NCI-H146 (cell line): ENCODE data around the gene CROCC.
A peak's percentile ranks its signal among the peaks of the same experiment; 100 is the strongest.
"Not testable (repeated sequence)": the region's sequence is repeated elsewhere in the genome, so short reads cannot be mapped to it uniquely, and the experiment has no call there.

Experiments
- DNase-seq: peaks from one replicate; lab custom pipeline; 2025; lab: John Stamatoyannopoulos, UW

Gene CROCC

DNA sequence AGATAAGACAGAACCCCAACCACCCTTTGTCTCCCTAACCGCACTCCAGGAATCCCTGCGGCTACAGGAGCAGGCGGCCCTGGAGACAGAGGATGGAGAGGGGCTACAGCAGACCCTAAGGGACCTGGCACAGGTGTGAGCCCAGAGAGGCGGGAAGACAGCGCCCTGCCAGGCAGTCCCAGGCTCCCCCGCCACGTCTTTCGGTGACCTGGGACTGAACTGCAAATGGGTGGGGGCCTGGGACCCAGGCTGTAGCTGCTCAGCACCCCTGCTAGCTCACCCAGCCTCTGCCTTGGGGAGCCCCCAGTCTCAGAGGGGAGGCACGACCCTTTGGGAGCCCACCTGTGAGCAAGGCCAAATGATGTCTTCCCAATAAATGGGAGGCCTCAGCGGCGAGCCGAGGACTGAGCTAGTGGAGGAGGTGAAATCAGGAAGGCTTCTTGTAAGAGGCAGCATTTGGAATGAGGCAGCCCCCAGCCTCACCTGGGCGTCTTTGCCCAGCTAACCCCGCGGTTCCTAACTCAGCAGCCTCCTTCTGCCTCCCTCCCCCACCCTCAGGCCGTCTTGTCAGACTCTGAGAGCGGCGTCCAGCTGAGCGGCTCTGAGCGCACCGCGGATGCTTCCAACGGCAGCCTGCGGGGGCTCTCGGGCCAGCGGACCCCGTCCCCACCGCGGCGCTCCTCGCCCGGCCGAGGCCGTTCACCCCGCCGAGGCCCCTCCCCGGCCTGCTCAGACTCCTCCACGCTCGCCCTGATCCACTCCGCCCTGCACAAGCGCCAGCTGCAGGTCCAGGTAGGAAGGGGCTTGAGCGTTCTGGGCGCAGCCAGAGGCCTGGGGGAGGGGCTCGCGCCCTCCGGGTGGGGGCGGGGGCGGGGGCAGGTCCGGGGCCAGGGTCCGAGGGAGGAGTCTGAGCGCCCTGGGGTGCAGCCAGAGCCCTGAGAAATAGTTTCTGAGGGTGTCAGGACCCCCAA, 16.9 kb downstream of the CROCC start:
- DNase-seq, result no peak

DNA sequence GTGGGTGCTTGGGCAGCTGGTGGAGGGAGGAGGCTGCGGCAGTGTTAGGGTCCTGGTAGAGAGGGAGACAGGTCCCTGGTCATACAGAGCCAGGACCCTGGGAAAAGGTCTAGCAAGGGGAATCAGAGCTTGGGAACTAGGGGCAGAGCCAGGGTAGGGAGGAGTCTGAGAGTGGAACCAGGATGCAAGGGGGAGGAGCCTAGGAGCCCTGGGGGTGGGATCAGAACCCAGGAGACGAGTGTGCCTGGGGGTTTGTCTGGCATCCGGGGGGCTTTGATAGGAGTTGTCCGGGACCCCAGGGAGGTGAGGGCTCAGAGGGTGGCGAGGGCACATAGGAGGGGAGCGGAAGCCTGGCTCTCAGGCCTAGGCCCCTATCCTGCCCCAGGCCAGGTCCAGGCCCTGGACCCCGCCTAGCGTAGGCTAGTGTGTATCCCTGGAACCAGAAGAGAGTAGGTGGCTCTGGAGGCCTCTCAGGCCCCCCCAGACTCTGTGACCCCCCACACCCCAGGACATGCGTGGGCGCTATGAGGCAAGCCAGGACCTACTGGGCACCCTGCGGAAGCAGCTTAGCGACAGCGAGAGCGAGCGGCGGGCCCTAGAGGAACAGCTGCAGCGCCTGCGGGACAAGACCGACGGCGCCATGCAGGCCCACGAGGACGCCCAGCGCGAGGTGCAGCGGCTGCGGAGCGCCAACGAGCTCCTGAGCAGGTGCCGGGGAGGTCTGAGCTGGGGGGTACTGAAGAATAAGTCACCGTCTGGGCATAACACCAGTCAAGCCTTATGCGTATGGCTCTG, 17.9 kb downstream of the CROCC start:
- not testable (repeated sequence) for DNase-seq

DNA sequence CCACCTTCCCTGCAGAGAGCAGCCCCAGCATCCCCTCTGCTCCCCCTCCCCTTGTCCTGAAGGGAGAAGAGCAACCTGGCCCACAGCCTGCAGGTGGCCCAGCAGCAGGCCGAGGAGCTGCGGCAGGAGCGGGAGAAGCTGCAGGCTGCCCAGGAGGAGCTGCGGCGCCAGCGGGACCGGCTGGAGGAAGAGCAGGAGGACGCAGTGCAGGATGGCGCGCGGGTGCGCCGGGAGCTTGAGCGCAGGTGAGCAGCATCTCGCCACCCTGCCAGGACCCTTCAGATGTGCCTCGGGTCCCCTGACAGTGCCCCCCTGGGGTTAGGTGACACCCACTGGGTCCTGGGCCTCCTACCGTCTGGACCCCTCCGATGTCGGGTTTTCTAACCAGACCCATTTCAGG, 22.3 kb downstream of the CROCC start:
- no peak for DNase-seq

DNA sequence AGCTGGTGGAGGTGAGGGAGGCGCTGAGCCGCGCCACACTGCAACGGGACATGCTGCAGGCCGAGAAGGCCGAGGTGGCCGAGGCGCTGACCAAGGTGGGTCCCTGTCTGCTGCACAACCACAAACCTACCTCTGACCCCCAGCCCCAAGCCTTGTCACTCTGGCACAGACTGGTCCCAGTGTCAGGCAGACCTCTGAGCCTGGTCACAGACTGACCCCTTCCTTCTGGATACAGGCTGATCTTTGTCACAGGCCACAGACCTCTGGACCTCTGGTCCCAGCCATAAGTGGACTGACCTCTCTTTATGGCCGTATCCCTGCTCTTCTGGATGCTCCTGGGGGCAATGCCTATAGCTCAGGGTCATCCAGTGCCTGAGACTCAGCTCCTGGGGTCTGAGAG, 23.8 kb downstream of the CROCC start:
- not testable (repeated sequence) for DNase-seq

DNA sequence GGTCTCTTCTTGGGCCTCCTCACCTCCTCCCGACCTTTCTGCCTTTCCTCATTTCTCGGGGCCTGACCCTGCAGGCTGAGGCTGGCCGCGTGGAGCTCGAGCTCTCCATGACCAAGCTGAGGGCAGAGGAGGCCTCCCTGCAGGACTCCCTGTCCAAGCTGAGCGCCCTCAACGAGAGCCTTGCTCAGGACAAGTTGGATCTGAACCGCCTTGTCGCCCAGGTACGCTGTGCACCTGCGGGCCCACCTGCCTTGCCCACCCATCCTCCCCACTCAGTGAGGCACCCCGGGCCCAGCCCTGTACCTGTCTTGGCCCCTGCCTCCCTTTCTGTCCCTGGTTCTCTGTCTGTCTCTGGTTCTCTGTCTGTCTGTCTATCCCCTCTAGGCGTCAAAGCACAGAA, 24.5 kb downstream of the CROCC start:
- DNase-seq, result not testable (repeated sequence)

DNA sequence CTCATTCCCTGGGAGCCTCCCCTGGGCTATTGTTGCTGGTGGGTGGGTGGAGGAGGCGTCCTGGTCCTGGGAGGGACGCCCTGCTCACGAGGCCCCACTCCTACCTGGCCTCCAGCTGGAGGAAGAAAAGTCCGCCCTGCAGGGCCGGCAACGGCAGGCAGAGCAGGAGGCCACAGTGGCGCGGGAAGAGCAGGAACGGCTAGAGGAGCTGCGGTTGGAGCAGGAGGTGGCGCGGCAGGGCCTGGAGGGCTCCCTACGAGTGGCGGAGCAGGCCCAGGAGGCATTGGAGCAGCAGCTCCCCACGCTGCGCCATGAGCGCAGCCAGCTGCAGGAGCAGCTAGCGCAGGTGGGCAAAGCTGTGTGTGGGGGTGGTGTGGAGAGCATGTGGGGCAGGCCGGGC, 24.9 kb downstream of the CROCC start:
- DNase-seq, result no peak

DNA sequence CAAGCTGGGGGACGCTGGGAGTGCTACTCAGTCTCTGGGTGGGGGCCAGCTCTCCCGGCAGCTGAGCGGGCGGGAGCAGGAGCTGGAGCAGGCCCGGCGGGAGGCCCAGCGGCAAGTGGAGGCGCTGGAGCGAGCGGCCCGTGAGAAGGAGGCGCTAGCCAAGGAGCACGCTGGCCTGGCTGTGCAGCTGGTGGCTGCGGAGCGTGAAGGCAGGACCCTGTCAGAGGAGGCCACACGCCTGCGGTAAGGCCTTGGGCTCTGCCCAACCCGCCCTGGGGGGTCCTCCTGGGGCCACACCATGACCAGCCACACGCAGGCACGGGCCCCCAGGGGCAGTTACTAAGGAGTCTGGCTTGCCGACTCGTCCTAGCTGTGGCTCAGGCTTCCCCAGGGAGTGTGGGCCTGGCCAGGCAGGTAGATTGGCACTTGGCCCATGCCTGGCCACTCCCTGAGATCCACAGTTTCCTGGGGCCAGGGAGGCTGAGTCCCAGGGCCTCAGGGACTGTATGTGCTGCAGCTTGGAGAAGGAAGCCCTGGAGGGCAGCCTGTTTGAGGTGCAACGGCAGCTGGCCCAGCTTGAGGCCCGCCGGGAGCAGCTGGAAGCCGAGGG, 26.7 kb downstream of the CROCC start:
- not testable (repeated sequence) for DNase-seq

DNA sequence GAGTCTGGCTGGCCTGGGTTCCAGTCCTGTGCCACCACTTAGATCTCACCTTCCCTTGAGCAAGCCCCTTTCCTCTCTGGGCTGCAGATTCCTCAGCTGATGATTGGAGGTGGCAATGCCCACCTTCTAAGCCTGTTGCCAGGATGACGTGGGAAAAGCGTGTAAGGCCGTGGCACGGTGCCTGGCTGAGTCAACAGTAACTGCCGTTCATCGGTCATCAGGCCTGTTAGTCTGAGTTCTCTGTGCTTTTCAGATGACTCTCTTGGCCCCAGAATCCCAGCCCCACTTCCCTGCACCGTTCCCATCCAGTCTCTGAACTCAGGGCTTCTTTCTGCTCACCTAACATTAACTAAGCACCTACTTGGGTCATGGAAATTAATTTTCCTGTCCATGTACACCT, 27.3 kb downstream of the CROCC start:
- not testable (repeated sequence) for DNase-seq

DNA sequence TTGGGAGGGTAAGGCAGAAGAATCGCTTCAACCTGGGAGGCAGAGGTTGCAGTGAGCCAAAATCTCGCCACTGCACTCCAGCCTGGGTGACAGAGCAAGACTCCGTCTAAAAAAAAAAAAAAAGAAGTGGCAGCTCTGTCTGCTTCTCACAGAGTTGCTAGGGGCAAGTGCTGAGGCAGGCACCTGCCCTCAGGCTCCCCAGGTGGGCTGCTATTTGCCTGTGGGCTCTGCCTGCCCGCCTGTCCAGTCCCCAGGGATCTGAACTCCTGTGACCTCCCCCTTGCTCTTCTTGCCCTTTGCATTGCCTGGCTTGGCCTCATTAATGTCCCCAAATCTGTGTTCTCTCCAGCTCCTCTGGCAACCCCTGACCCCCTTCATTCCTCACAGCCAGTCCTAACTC, 30.6 kb downstream of the CROCC start:
- DNase-seq, result not testable (repeated sequence)

DNA sequence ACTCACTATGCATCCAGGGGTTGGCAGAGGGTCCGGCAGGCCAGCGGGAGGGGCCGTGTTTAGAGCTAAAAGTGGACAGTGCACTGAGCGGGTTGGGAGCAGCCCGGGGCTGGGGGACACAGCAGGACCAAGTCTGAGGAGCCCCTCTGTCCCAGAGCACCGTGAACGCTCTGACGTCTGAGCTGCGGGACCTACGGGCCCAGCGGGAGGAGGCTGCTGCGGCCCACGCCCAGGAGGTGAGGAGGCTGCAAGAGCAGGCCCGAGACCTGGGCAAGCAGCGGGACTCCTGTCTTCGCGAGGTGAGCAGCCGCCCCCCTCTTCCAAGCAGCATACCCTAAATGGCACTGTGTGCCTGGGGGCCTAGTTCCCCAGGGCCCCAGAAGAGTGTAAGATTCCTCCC, 32.8 kb downstream of the CROCC start:
- DNase-seq, result no peak

DNA sequence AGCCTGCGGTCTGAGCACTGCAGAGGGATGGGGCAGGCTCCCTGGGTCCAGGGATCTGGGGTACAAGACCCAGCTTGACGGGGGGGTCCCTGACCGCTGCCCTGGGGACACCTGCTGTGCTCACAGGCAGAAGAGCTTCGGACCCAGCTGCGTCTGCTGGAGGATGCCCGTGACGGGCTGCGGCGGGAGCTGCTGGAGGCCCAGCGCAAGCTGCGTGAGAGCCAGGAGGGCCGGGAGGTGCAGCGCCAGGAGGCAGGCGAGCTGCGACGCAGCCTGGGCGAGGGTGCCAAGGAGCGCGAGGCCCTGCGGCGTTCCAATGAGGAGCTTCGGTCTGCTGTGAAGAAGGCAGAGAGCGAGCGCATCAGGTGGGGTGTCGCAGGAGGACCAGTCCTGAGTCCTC, 33.5 kb downstream of the CROCC start:
- no peak for DNase-seq

DNA sequence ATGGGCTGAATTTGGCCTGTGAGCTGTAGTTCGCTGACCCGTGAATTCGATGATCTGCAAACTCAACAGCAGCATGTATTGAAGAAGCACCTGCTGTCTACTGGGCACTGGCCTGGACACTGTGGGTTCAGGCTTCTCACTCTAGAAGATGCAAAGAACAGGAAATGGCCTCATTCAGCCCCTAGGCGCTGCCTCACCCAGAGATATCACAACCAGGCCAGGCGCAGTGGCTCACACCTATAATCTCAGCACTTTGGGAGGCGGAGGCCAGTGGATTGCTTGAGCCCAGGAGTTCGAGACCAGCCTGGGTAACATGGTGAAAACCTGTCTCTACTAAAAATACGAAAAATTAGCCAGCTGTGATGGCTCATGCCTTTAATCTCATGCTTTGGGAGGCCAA, 35.0 kb downstream of the CROCC start:
- no peak for DNase-seq

DNA sequence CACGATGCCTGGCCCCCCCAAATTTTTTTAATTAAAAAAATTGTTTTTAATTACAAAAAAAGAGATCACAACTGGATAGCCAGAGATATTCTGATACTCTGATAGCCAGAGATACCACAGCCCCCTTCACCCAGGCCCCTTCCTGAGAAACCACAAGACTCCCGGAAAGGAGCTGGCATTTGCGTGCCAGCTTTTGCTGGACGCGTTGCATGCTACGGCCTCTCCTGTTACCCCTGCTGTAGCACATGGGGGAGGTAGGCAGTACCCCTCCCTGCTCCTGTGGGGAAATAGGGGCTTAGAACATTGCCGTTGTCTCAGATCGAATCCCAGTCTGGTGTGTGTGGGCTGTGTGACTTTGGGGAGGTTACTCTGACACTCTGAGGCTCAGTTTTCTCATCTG, 36.0 kb downstream of the CROCC start:
- no peak for DNase-seq

DNA sequence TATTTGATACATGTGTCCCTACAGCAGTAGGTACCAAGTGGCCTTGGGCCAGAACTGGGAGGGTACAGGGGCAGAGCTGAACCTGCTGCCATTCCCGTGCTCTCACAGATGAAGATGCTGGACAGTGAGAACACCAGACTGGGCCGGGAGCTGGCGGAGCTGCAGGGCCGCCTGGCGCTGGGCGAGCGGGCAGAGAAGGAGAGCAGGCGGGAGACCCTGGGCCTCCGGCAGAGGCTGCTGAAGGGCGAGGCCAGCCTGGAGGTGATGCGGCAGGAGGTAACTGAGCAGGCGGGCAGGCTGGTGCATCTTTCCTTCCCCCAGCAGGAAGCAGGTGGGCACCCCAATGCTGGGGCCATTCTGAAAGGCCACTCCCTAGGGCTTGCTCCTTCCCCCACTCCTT, 36.7 kb downstream of the CROCC start:
- no peak for DNase-seq

DNA sequence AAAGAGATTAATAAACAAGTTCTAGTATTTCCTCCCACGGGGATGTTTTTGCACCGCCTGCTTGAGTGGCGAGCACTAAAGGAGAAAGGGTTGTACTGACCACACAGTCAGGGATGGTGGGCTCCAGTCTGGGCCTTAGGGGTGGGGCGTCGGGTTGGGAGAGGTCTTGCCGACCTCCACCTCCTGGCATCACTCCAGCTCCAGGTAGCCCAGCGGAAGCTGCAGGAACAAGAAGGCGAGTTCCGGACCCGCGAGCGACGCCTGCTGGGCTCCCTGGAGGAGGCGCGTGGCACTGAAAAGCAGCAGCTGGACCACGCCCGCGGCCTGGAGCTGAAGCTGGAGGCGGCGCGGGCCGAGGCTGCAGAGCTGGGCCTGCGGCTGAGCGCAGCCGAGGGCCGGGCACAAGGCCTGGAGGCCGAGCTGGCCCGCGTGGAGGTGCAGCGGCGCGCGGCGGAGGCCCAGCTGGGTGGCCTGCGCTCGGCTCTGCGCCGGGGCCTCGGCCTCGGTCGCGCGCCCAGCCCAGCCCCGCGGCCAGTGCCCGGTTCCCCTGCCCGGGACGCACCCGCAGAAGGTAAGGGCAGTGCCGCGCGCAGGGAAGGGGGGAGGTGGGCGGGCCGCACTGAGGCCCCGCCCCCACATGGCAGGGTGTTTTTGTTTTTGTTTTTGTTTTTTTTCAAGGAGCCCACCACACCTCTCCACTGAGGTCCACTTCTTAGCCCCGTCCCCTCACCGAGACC, 39.0 kb downstream of the CROCC start:
- DNase-seq, result peak; percentile 86

DNA sequence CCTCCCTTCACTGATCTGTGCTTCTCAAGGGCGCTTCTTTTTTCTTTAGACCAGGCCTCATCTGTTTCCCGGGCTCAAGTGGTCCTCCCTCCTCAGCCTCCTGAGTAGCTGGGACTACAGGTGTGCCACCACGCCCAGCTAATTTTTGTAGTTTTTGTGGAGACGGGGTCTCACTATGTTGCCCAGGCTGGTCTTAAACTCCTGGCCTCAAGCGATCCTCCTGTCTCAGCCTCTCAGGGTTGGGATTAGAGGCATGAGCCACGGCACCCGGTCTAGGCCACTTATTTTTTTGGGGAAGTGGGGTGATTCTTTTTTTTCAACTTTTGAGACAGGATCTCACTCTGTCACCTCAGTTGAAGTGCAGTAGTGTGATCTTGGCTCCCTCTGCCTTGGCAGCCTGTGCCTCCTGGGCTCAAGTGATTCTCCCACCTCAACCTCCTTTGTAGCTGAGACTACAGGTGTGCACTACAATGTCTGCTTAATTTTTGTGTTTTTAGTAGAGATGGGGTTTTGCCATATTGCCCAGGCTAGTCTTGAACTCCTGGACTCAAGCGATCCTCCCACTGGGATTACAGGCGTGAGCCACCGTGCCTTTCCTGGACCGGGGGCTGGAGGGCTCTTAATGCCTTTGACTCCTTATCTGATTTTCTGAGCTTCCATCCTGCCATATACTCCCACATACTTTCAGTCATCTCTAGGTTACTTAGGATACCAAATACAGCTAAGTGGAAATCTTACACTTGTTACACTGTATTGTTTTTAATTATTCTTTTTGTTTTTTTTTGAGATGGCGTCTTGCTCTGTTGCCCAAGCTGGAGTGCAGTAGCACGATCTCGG, 39.8 kb downstream of the CROCC start:
- DNase-seq, result no peak

DNA sequence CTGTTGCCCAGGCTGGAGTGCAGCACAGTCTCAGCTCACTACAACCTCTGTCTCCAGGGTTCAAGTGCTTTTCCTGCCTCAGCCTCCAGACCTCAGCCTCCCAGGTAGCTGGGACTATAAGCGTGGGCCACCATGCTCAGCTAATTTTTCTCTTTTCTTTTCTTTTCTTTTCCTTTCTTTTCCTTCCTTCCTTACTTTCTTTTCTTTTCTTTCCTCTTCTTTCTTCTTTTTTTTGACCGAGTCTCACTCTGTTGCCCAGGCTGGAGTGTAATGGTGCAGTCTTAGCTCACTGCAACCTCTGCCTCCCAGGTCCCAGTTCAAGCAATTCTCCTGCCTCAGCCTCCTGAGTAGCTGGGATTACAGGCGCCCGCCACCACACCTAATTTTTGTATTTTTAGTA, 42.4 kb downstream of the CROCC start:
- not testable (repeated sequence) for DNase-seq

DNA sequence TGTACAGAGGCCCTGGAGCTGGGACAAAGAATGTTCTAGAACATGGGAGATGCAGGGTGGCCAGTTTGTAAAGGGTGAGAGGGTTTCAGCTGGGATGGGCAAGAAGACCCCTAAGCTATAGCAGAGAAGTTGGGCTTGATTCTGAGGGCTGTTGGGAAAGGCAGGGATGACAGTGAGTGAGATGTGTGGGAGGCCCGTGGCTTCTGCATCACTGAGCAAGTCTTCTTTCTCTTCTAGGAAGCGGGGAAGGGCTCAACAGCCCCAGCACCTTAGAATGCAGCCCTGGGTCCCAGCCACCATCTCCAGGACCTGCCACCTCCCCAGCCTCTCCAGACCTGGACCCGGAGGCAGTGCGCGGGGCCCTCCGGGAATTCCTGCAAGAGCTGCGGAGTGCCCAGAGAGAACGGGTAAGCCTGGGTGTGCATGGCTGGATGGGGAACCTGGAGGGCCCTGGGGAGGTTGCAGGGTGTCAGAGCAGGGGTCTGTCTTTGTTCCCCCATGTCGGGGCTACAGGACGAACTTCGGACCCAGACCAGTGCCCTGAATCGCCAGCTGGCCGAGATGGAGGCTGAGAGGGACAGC, 43.8 kb downstream of the CROCC start:
- DNase-seq, result no peak

DNA sequence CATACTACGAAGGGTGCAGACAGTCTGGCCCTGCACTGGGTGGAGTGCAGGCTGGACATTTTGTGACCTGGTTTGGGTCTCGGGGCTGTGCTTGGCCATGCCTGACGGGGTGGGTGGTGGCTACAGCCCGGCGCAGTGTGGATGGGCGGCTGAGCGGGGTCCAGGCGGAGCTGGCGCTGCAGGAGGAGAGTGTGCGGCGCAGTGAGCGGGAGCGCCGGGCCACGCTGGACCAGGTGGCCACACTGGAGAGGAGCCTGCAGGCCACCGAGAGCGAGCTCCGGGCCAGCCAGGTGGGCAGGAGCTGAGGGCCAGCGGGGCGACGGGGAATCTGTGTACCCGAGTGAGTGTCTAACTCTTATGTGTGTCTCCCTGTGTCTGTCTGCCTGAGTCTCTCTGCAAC, 44.6 kb downstream of the CROCC start:
- no peak for DNase-seq

DNA sequence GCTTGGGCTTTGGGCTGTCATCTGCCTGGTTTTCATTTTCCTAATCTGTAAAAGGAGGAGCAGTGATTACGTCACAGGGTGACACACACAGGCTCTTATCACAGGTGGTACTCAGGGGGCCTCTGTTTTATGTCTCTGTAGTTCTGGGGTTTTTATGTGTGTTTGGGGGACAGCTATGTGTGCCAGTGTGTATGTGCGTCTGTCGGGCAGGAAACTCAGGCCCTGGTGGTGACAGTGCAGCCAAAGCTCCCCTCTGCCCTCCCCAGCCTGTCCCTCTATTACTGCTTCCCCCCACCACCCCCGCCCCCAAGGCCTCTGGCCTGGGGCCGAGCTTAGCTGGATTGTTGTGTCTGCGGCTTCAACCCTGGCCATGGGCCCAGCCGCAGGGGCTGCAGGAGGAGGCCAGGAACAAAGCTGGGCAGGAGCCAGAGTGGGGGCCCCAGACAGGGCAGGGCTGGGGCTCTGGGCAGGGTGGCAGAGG, 45.4 kb downstream of the CROCC start:
- DNase-seq, result no peak

DNA sequence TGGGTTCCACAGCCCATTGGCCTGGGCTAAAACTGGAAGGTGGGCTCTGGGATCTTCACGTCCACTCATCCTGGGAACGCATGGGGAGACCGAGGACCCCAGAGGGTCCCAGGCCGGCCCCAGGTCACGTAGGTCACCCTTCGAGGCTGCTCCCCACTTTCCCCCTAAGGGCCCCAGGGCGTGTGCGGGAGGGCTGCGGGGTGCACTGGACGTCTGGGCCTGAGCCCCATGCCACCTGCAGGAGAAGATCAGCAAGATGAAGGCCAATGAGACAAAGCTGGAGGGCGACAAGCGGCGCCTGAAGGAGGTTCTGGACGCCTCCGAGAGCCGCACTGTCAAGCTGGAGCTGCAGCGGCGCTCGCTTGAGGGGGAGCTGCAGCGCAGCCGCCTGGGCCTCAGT, 46.2 kb downstream of the CROCC start:
- DNase-seq, result no peak
